Caco-2 (cell line): ENCODE measurements around the gene RNF208. TPM values are rescaled to one million over a fixed set of nuclear protein-coding genes. Genes with fewer than 3 reads are reported as not detected.

Source experiments
- BruUV-seq: library from RNA; stranded (reverse); fragments of 400-500 nt; replicated peaks from 2 replicates; lab custom pipeline; 2021; lab: Mats Ljungman, UMichigan
- CTCF ChIA-PET: fragments of 300-600 bp; sonication (Branson Sonifier 250); formaldehyde crosslinking; loops from one replicate; lab custom pipeline; 2022; ENCODE audit warnings: antibody characterized with exemption; lab: Charles Lee
- POLR2A ChIA-PET: fragments of 300-600 bp; sonication (Branson Sonifier 250); formaldehyde crosslinking; loops from one replicate; lab custom pipeline; 2022; ENCODE audit warnings: antibody characterized with exemption; lab: Charles Lee
- DNase-seq, 2 experiments: peaks; one replicate each; pipeline versions ENCODE4 v3.0.0 to v3.0.0-alpha.2; 2020 to 2022
- H3K27me3 ChIP-seq: replicated peaks from 2 replicates; pipeline ENCODE4 v1.6.0; 2011; ENCODE audit warnings: low read length; ENCODE audit not compliant: control insufficient read depth, insufficient read depth
- H3K36me3 ChIP-seq: 2 replicates; pipeline ENCODE4 v1.5.1; 2011; ENCODE audit warnings: low read length; ENCODE audit not compliant: control insufficient read depth, insufficient read depth
- H3K4me1 ChIP-seq: fragments of 250-450 bp; sonication (Bioruptor Pico); 2 replicates; pipeline ENCODE4 v1.5.1; 2020; ENCODE audit warnings: mild to moderate bottlenecking
- H3K4me3 ChIP-seq: 2 replicates; pipeline ENCODE4 v1.5.1; 2011; ENCODE audit warnings: low read depth, mild to moderate bottlenecking, control low read depth, low read length
- H3K9me3 ChIP-seq: fragments of 250-450 bp; sonication (Bioruptor Pico); 2 replicates; pipeline ENCODE4 v1.5.1; 2020; ENCODE audit warnings: mild to moderate bottlenecking, moderate library complexity
- H3K27ac Mint-ChIP-seq: one replicate; pipeline ENCODE4 v1.8.0; 2022; ENCODE audit warnings: mixed read lengths; ENCODE audit not compliant: unreplicated experiment
- H3K27me3 Mint-ChIP-seq: one replicate; pipeline ENCODE4 v1.8.0; 2022; ENCODE audit warnings: mixed read lengths; ENCODE audit not compliant: insufficient read depth, unreplicated experiment
- H3K36me3 Mint-ChIP-seq: one replicate; pipeline ENCODE4 v1.8.0; 2022; ENCODE audit warnings: mild to moderate bottlenecking, mixed read lengths; ENCODE audit not compliant: insufficient read depth, unreplicated experiment
- H3K4me1 Mint-ChIP-seq: one replicate; pipeline ENCODE4 v1.8.0; 2022; ENCODE audit warnings: low read depth, mixed read lengths; ENCODE audit not compliant: unreplicated experiment
- H3K4me3 Mint-ChIP-seq: one replicate; pipeline ENCODE4 v1.8.0; 2022; ENCODE audit warnings: mild to moderate bottlenecking, moderate library complexity, mixed read lengths; ENCODE audit not compliant: unreplicated experiment
- H3K9me3 Mint-ChIP-seq: one replicate; pipeline ENCODE4 v1.8.0; 2022; ENCODE audit warnings: mixed read lengths; ENCODE audit not compliant: unreplicated experiment
- intact Hi-C: fragments of 100-400 bp; cut with micrococcal nuclease; formaldehyde crosslinking; loops from one replicate; pipeline ENCODE4 v1.10.0; 2022; ENCODE audit not compliant: unreplicated experiment
- total RNA-seq: library from RNA; stranded (reverse); gene quantifications from 2 replicates; pipeline ENCODE4 v1.2.3, GENCODE V29; 2022
- TF ChIP-seq, protein P1 (sequence below), 2 experiments: fragments of 200-600 bp in 1 of 2; IDR thresholded peaks; 1 replicate in 1 of 2; 2 replicates in 1 of 2; pipeline versions ENCODE4 v1.5.1 to v1.8.0; 2011 to 2022; ENCODE audit warnings: antibody characterized with exemption in 1 of 2, control low read depth in 1 of 2, inconsistent platforms in 1 of 2, low read depth in 1 of 2, low read length in 1 of 2, mild to moderate bottlenecking in 1 of 2, moderate library complexity in 1 of 2; ENCODE audit not compliant: insufficient read depth in 1 of 2, severe bottlenecking in 1 of 2, unreplicated experiment in 1 of 2

The RNF208 gene
- total RNA-seq, 1 experiment from 2014 or later, result 6.5 TPM

DNA sequence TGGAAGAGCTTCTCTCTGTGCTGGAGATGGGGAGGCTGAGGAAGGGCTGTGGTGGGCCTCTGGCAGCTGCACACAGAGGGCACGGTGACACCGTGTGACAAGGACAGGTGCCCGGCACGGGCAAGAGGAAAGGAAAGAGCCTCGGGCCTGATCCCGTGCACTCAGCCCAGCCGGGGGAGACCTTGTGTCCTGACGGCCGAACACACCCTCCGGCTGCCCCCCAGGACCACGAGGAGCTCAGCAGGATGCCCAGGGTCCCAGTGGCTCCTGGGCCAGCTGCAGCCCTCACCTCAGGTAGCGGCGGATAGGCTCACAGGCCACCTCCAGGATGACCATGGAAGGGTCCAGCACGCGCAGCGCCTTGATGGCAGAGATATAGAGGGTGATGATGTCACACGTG lies 39.2 kb downstream of the RNF208 start:
- CTCF ChIA-PET, result interaction anchor here (0.8 kb wide), 1 partner anchor 42 kb away, joined by 3 read pairs; no protein-coding TSS in a partner anchor
- no peak for DNase-seq
- Histone ChIP-seq H3K9me3 (no peaks in the 10 kb centered on the region), H3K36me3 (peaks cover 2% of the 10 kb centered on the region), H3K4me3 (no peak overlapping the region), H3K4me1 (peaks cover 7% of the 10 kb centered on the region; the same call in 1 of the 2 replicates), H3K27me3 (no peaks in the 10 kb centered on the region)
- no peaks in the 10 kb centered on the region for H3K9me3 Mint-ChIP-seq
- H3K27ac Mint-ChIP-seq, result no peak overlapping the region
- intact Hi-C loops, result no loop called here
- peaks cover 37% of the 10 kb centered on the region for H3K36me3 Mint-ChIP-seq
- H3K4me3 Mint-ChIP-seq, result no peak overlapping the region
- H3K27me3 Mint-ChIP-seq, result no peaks in the 10 kb centered on the region
- peaks cover 13% of the 10 kb centered on the region for H3K4me1 Mint-ChIP-seq
- TF ChIP-seq, protein P1, sequence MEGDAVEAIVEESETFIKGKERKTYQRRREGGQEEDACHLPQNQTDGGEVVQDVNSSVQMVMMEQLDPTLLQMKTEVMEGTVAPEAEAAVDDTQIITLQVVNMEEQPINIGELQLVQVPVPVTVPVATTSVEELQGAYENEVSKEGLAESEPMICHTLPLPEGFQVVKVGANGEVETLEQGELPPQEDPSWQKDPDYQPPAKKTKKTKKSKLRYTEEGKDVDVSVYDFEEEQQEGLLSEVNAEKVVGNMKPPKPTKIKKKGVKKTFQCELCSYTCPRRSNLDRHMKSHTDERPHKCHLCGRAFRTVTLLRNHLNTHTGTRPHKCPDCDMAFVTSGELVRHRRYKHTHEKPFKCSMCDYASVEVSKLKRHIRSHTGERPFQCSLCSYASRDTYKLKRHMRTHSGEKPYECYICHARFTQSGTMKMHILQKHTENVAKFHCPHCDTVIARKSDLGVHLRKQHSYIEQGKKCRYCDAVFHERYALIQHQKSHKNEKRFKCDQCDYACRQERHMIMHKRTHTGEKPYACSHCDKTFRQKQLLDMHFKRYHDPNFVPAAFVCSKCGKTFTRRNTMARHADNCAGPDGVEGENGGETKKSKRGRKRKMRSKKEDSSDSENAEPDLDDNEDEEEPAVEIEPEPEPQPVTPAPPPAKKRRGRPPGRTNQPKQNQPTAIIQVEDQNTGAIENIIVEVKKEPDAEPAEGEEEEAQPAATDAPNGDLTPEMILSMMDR (IDR thresholded peaks at IDR 0.05; ENCODE audit: insufficient read depth in 1 of 2, low read depth in 1 of 2, low read length in 1 of 2, severe bottlenecking in 1 of 2, unreplicated experiment in 1 of 2), result no peak
- BruUV-seq, result no TSS peak
- POLR2A ChIA-PET, result no interaction called here

- intact Hi-C loops, result no loop called here
- Mint-ChIP-seq H3K9me3 (no peaks in the 10 kb centered on the region), H3K4me3 (no peak overlapping the region), H3K36me3 (peaks cover 34% of the 10 kb centered on the region), H3K4me1 (peaks cover 2% of the 10 kb centered on the region), H3K27ac (no peak overlapping the region), H3K27me3 (no peaks in the 10 kb centered on the region)
- Histone ChIP-seq H3K27me3 (no peaks in the 10 kb centered on the region), H3K9me3 (no peaks in the 10 kb centered on the region), H3K36me3 (peaks cover 2% of the 10 kb centered on the region), H3K4me1 (no peaks in the 10 kb centered on the region), H3K4me3 (no peak overlapping the region)
- CTCF ChIA-PET, result no interaction called here
- TF ChIP-seq, protein P1 (IDR thresholded peaks at IDR 0.05; ENCODE audit: insufficient read depth in 1 of 2, low read depth in 1 of 2, low read length in 1 of 2, severe bottlenecking in 1 of 2, unreplicated experiment in 1 of 2), result no peak
- BruUV-seq, result no TSS peak
- DNase-seq, result no peak
- POLR2A ChIA-PET, result no interaction called here
These were observed 40.4 kb downstream of the RNF208 start for GRCh38 chr9:137181680-137182079.

DNA sequence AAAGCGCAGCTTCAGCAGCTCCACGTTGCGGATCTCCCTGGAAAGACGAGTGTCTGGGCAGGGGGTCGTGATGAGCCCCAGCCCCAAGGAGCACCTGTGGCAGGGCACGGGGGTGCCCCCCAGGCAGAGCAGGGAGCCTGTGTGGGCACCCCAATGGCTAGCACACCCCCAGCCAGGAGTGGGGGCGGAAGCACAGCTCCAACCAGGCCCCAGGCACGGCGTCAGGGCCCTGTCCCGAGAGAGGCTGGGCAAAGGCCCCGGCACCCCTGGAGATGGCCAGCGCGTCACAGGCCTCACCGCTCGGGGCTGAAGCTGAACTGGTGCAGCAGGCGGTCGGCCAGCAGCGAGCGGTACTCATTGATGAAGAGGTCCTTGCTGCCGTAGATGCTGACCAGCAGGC lies 41.5 kb downstream of the RNF208 start:
- TF ChIP-seq, protein P1 (IDR thresholded peaks at IDR 0.05; ENCODE audit: insufficient read depth in 1 of 2, low read depth in 1 of 2, low read length in 1 of 2, severe bottlenecking in 1 of 2, unreplicated experiment in 1 of 2), result no peak
- Histone ChIP-seq H3K27me3 (no peaks in the 10 kb centered on the region), H3K9me3 (no peaks in the 10 kb centered on the region), H3K4me3 (no peak overlapping the region), H3K4me1 (no peaks in the 10 kb centered on the region), H3K36me3 (peaks cover 1% of the 10 kb centered on the region)
- H3K9me3 Mint-ChIP-seq, result no peaks in the 10 kb centered on the region
- H3K4me3 Mint-ChIP-seq, result no peak overlapping the region
- H3K36me3 Mint-ChIP-seq, result peaks cover 42% of the 10 kb centered on the region
- DNase-seq, result no peak
- BruUV-seq, result no TSS peak
- no peaks in the 10 kb centered on the region for H3K27me3 Mint-ChIP-seq
- no peaks in the 10 kb centered on the region for H3K4me1 Mint-ChIP-seq
- intact Hi-C loops, result no loop called here
- CTCF ChIA-PET, result interaction anchor here (0.6 kb wide), 1 partner anchor 29 kb away, joined by 5 read pairs; no protein-coding TSS in a partner anchor
- H3K27ac Mint-ChIP-seq, result no peak overlapping the region
- POLR2A ChIA-PET, result no interaction called here
